Hematopoietic multipotent progenitor cell treated with erythropoietin and hydrocortisone succinate and interleukin-3 and kit ligand, for 8 days (in vitro differentiated cells): ENCODE measurements around the gene ARHGEF1.

Source experiments
- DNase-seq: peaks from one replicate; pipeline ENCODE4 v3.0.0-alpha.2; 2015

The ARHGEF1 gene

GRCh38 chr19:41882568-41883462, at the start of gene ARHGEF1:
Gene ARHGEF1, plus strand, starts transcription at chr19:41883184. Its CDS starts 4,899 bp downstream, at chr19:41888083.
- no peak for DNase-seq

DNA sequence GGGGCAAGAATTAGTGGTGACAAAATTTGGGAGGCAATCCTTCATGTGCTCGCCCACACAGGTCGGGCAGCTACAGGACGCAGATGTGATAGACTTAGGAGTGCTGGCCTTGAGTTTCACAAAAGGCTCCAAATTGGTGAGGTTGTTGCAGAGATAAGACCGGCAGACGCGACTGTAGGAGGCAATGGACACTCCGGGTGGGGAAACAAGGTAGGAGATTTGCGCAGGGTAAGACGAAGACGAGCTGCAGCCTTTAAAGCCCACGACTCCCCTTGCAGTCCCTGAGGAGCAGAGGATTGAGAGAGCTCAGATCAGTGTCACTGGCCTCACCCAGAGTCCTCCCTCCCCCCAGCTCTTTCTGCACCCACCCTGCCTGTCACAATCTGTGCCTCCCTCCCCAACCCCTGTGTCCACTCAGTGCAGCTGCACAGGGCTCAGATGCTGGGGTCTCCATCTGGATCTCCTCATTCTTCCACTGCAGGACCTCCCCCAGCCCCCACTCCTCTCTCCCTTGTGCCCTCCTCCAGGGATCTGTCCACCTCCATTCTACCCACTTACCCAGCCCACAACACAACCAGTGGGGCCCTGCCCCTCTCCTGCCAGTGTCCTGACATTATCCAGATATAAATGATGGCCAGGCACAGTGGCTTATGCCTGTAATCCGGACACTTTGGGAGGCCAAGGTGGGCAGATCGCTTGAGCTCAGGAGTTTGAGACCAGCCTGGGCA, 44.8 kb upstream of the ARHGEF1 start:
- no peak for DNase-seq

DNA sequence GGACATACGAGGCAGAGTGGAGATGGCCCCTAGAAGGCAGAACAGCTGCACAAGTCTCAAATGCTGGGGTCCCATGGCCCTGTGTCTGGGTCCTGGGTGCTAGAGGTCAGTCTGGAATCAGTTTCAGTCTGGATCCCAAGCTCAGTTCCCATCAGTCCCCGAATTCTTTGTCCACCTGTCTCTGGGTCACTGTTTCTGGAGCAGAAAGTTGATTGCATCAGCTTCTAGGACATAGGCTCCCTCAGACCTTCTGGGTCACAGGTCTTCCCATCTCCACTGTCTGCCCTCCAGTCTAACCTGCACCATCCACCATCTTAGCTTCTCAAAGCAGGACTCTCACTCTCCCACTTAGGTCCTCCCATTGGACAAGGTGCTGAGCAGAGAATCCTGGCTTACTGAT, 43.8 kb upstream of the ARHGEF1 start:
- DNase-seq, result no peak

- no peak for DNase-seq
Observed at GRCh38 chr19:41843371-41843770, 39.6 kb upstream of the ARHGEF1 start.

- no peak for DNase-seq
Observed at GRCh38 chr19:41844601-41845000, 38.4 kb upstream of the ARHGEF1 start, which contains the start of gene LYPD4. Gene LYPD4, minus strand, starts transcription at chr19:41844683. Its CDS starts 5,398 bp downstream, at chr19:41839285.

DNA sequence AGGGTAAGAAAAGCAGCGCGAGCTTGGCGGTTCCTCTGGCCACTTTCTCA, 38.2 kb upstream of the ARHGEF1 start, which contains the start of gene DMRTC2:
Gene DMRTC2, plus strand, starts transcription at position 42 of the 50 bp plus-strand sequence. CDS start 2,387 bp downstream, outside the sequence.
- DNase-seq, result no peak

DNA sequence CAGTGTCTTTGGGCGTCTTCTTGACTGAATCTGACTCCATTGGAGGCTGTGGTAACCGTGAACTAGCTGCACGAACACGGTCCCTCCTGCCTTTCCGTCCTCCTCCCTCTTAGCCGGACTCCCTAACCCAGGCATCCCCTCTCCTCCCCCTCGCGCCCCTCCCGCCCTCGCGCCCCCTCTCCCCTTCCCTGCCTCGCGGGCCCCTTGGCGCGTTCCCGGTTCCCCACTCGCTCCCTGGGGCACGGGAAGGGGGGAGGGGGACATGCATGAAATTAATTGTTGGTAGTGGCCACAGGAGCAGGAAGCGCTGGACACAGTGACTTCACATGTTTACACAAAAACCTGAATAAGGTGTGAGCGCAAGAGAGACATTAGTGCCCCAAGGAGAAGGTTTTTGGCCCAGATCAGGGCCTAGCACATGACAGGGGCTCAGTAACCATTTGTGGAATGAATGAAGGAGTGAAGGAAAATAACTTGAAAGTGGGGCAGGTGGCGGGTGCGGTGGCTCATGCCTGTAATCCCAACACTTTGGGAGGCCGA, 37.9 kb upstream of the ARHGEF1 start:
- DNase-seq, result no peak

DNA sequence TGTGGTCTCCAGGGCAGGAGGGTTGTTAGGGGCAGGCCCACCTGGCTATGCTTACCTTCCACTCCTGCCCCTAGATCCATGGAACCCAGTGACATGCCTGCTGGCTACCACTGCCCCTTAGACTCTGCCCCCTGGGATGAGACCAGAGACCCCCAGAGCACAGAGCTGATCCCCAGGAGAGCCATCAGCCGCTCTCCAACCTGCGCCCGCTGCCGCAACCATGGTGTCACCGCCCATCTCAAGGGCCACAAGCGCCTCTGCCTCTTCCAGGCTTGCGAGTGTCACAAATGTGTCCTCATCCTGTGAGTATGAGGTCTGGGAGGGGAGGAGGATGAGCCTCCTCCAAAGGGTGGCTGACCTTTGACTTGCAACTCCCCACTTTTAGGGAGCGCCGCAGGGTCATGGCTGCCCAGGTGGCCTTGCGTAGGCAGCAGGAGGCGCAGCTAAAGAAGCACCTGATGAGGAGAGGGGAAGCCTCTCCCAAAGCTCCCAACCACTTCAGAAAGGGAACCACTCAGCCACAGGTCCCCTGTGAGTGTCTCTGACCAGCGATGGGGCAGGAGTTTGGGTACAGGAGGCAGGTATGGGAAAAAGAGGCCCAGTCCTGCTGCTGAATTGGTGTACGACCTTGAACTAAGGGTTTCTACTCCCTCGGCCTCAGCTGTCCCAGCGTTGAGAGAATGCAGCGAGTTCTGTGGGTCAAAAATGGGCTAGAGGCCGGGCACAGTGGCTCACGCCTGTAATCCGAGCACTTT, 35.5 kb upstream of the ARHGEF1 start:
- DNase-seq, result no peak

DNA sequence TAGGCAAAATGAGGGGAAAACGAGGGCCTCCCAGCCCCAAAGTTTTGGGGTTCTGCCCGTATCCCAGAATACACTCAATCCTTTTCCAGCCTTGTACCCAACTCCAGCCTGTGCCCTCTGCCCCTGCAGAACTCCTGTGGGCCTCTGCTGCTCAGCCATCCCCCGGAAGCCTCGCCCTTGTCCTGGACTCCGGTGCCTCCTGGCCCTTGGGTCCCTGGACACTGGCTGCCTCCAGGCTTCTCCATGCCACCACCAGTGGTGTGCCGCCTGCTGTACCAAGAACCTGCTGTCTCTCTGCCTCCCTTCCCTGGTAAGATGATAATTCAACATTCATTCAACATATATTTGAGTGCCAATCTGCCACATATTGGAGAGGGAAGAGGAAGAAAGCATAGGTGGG, 34.3 kb upstream of the ARHGEF1 start:
- DNase-seq, result no peak

GRCh38 chr19:41849067-41849466, 33.9 kb upstream of the ARHGEF1 start:
- DNase-seq, result no peak

DNA sequence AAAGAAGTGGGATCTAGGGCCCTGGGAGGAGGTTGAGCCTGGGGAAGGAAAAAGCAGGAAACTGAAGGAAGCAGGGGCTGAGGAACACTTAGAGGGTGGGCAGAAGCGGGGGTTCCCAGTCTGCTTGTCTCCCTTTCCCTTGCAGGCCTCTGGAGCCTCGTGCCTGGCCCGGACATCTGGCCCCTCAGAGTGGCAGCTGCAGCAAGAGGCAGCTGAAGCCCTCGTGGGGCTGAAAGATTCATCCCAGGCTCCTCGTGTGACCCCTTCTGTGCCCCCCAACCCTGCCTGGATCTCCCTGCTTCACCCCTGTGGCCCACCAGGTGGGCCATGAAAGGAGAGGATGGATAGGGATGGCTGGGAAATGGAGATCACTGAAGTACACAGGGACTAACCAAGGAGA, 32.6 kb upstream of the ARHGEF1 start:
- DNase-seq, result no peak

GRCh38 chr19:41851456-41851855, 31.5 kb upstream of the ARHGEF1 start:
- DNase-seq, result no peak

DNA sequence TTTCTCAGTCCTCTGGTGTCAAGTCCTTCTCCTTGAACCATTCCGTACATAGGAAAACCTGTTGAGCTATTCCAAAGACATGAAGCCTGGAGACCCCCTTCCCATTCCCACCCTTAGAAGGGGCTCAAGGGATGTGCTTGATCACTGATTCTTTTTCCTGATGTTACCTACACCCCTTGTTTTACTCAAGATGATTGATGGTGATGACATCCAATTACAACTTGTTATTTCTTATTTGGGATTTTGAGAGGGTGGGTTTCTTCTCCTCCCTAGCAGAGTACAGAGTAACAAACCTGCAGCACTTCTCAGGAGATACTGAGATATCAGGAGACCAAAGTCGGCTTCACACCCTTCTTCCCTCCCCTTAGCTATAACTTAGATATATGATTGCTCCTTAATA, 29.6 kb upstream of the ARHGEF1 start:
- no peak for DNase-seq

DNA sequence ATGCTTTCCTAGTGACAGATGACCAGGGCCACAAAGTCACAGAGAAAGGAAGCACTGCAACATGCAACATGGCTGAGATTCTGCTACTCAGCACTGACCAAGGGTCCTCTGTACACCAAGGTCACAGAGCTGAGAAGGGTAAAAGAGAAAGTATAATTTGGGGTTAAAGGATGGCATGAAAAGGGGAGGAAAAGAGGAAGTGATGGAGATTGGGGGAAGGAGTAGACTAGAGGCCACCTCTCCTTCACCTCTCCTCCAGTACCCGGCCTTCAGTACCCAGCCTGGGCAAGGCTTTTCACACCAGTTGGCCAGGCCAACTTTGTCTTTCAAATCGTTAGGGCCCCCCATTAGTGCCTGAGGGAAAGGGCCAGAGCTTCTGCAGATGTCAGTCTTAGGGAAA, 29.2 kb upstream of the ARHGEF1 start:
- DNase-seq, result no peak

- DNase-seq, result no peak
Observed at GRCh38 chr19:41859213-41859617, 23.8 kb upstream of the ARHGEF1 start.

GRCh38 chr19:41859618-41860418, 23.2 kb upstream of the ARHGEF1 start, which contains the start of gene RPS19:
Gene RPS19, plus strand, starts transcription at chr19:41860255. Its CDS starts 520 bp downstream, at chr19:41860775.
- DNase-seq, result peak; percentile 99

- DNase-seq, result peak; percentile 34
Observed at GRCh38 chr19:41860419-41861115, 22.4 kb upstream of the ARHGEF1 start.

DNA sequence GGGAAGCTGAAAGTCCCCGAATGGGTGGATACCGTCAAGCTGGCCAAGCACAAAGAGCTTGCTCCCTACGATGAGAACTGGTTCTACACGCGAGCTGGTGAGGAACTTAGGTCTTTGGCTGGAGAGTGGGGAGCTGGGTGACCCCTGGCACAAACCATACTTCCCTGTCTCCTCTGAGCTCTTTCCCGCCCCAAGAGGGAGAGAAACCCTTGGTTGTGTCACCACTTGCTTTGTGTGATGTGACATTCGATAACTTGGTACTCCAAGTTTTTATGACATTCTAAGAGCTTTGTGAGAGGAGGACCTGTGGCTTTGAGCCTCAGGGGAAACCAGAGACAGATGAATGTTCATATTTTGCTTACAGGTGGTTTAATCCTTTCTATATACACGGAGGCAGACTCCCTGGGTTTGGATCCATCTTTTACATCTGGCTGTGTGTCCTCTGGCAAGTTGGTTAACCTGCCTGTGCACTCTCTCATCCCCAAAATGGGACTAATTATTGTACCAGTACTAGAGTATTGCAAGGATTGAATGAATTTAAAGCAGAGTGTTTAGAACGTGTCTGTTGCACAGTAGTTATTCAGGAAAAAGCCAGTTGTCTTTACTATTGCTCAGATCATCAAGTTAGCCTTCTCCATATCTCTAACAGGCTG, 21.7 kb upstream of the ARHGEF1 start:
- DNase-seq, result peak; percentile 21

DNA sequence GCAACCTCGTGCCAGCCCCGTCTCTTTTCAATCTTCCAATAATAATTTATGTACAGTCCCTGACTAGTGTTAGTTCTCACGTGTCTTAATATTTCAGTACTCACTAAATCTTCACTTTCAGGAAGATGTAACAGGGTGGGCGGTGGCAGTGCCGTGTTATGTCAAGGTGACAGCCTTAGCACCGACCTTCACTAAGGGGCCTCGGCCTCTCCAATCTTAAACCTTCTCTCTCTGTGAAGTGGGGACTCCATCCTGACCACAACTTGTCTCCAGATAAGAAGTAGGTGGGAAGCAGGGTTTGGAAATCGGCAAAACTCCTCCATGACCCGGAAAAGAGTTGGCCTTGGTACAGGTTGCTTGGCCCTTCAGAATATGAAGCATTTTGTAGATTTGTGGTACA, 21.1 kb upstream of the ARHGEF1 start:
- no peak for DNase-seq

DNA sequence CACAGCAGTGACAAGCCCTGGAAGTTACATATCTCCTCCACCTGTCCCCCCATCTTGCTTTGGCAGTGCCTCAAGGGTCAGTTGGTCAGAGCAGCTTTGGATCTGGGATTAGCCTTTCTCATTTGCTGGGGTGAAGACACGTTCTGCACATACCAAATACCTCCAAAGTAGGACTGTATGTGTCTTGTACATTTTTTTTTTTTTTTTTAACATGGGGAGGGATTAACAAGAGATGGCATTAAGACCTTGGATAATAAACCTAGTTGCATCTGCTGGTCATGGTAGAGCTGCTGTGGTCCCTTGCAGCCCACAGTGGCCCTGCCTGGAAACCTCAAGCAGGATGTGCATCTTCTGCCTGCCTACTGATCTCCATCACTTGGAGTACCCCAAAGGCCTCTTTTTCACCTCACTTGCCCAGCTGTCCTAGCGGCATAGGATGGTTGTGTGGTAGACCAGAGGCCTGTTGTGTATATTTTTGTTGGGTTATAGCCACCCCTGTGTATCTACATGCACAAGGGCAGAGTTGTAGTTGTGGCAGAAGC, 20.5 kb upstream of the ARHGEF1 start:
- DNase-seq, result no peak
